Adrenal gland (tissue), 5 donors: ENCODE results near the gene ERC2.

Experiments used
- CTCF ChIP-seq, 6 experiments: fragments of 450-650 bp in 4 of 6; fragments of 200-600 bp in 2 of 6; sonication (generic) in 1 of 6; IDR thresholded peaks; 1 replicate in 5 of 6; 2 replicates in 1 of 6; pipeline versions ENCODE4 v1.5.1 to v1.8.0; 2016 to 2021; ENCODE audit warnings: antibody characterized with exemption in 6 of 6, mild to moderate bottlenecking in 2 of 6, moderate library complexity in 1 of 6
- POLR2A ChIP-seq, 2 donors: fragments of 450-650 bp; IDR thresholded peaks; one replicate each; pipeline ENCODE4 v1.6.1; 2017; ENCODE audit warnings: antibody characterized with exemption in 2 of 2, mild to moderate bottlenecking in 2 of 2, moderate library complexity in 1 of 2
- donor health status: DM: no; HTN: no; CAD: no.

- no peak for TF ChIP-seq POLR2A (IDR thresholded peaks at IDR 0.05)
- TF ChIP-seq CTCF (IDR thresholded peaks at IDR 0.05) = no peak
Observed at GRCh38 chr3:55826731-55827496, 641.4 kb downstream of the ERC2 start.
